GM18517 (cell line): ENCODE results near the gene LMF1.

Source experiments
- ATAC-seq: cut with Tn5 transposase; IDR thresholded peaks from one replicate; pipeline ENCODE4 v1.9.1; 2021; ENCODE audit warnings: mild to moderate bottlenecking, moderate library complexity; ENCODE audit not compliant: unreplicated experiment

LMF1 gene

GRCh38 chr16:986411-986810 is 15.6 kb upstream of the LMF1 start:
- no peak for ATAC-seq

- no peak for ATAC-seq
Observed at GRCh38 chr16:985646-986400, 15.0 kb upstream of the LMF1 start.

GRCh38 chr16:984736-985636 is 14.2 kb upstream of the LMF1 start:
- ATAC-seq, result no peak

GRCh38 chr16:984121-984694 is 13.4 kb upstream of the LMF1 start:
- ATAC-seq, result no peak

GRCh38 chr16:983044-984030 is 12.6 kb upstream of the LMF1 start:
- ATAC-seq, result no peak

GRCh38 chr16:982145-983043 is 11.6 kb upstream of the LMF1 start:
- ATAC-seq, result no peak

- no peak for ATAC-seq
Observed at GRCh38 chr16:981695-982144, 10.9 kb upstream of the LMF1 start, which contains the start of gene SOX8. SOX8 (plus strand) TSS chr16:981770; CDS start chr16:981923, 153 bp downstream.

GRCh38 chr16:980595-980854 is 9.7 kb upstream of the LMF1 start:
- no peak for ATAC-seq

GRCh38 chr16:979859-980594 is 9.2 kb upstream of the LMF1 start:
- ATAC-seq, result no peak

- ATAC-seq, result no peak
Observed at GRCh38 chr16:979147-979546, 8.4 kb upstream of the LMF1 start.

GRCh38 chr16:978403-978802 is 7.6 kb upstream of the LMF1 start:
- ATAC-seq, result no peak

GRCh38 chr16:977896-978295 is 7.1 kb upstream of the LMF1 start:
- no peak for ATAC-seq

- no peak for ATAC-seq
Observed at GRCh38 chr16:977081-977701, 6.4 kb upstream of the LMF1 start.

GRCh38 chr16:976389-976931 is 5.7 kb upstream of the LMF1 start:
- no peak for ATAC-seq

GRCh38 chr16:975291-975690 is 4.5 kb upstream of the LMF1 start:
- no peak for ATAC-seq

- no peak for ATAC-seq
Observed at GRCh38 chr16:974611-975261, 4.0 kb upstream of the LMF1 start.

- no peak for ATAC-seq
Observed at GRCh38 chr16:974001-974601, 3.3 kb upstream of the LMF1 start.
